A673 (cell line): Measurements from ENCODE around the gene CNP.

Source experiments
- CTCF ChIP-seq: fragments of 300-800, 200-600 bp; sonication (generic); conservative IDR thresholded peaks from 2 replicates; pipeline ENCODE4 v1.5.1; 2017; ENCODE audit warnings: low read depth, mild to moderate bottlenecking, antibody characterized with exemption, low read length, moderate library complexity, mixed read lengths
- EZH2 ChIP-seq: fragments of 200-600 bp; sonication (generic); IDR thresholded peaks from 2 replicates; pipeline ENCODE4 v1.6.1; 2017; ENCODE audit warnings: borderline replicate concordance, low read depth, mild to moderate bottlenecking, mixed read lengths, antibody characterized with exemption, low read length; ENCODE audit not compliant: poor library complexity, severe bottlenecking

- TF ChIP-seq EZH2 (no peak), CTCF (no peak)
These were observed 4.3 kb downstream of the CNP start for GRCh38 chr17:41970901-41971331.
